GM18873 (cell line): Measurements from ENCODE around the gene CYFIP2.
"Not testable (repeated sequence)": the region's sequence is repeated elsewhere in the genome, so short reads cannot be mapped to it uniquely, and the experiment has no call there.

Source experiments
- ATAC-seq: cut with Tn5 transposase; IDR thresholded peaks from one replicate; pipeline ENCODE4 v1.9.1; 2021; ENCODE audit warnings: mild to moderate bottlenecking, moderate library complexity, moderate number of reproducible peaks; ENCODE audit not compliant: unreplicated experiment, low FRiP score

CYFIP2 gene

GRCh38 chr5:157384971-157385709, 119.2 kb downstream of the CYFIP2 start:
- ATAC-seq: no peak

DNA sequence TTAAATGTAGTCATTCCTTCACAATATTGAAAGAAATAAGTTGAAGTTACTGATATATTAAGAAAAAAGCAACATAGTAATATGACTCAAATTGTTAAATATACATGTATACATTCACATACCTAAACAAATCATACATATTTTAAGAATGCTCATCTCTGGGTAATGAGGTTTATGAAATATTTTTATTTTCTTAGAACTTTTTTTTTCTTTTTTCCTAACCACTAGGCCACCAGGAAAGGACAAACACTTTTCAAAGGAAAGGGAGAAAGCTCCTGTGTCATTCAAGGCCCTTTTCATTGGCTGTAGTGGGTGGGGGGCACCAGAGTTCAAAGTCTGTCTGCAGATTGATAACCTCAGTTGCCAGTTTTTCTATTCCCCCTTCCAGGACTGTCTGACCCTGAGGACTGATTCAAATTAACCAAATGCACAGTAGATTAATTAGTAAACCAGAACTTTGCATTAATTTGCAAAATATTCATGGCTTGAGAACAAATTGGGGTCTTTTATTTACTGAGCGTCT, 121.2 kb downstream of the CYFIP2 start:
- ATAC-seq: no peak

DNA sequence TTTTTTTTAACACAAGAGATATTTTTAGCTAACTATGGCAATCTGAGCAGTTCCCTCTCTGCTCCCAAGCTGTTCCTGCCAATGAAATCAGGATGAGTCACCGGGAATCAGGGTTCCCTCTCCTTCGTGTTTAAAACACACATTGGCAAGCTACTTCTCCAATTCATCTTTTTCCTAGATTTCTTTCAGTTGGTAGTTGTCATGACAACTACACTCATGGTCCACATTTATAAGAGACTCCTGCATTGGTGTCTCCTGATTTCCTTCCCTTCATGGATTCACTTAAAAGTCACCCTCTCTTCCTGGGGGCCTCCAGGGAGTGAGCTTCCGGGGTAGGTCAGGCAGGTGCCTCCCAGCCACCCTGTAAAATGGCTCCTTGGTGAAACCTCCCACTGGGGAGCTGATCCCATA, 121.8 kb downstream of the CYFIP2 start:
- no peak for ATAC-seq

DNA sequence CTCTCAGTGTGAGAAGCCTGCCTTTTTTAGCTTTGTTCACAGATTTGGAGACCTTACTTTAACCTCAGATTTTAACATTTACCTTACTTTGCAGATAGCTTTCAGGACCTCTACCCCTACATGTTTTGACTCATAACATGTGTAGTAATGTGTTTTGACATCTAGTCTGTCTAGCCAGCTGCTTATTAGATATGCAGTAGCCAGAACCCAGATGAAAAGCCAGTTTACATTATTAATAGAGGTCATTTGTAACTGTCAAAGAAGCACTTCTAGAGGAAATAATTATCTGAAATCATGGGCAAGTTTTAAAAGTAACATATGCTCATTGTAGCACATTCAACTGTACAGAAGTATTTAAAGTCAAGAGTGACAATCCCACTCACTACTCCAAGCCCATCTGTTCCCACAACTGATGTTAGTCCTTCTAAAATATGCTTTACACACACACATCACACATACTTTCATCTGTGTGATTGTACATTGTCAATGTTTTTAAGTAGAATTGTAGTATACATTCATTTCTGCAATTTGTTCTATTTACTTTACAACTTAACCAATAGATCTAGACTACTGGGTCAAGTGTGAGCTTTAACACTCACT, 122.3 kb downstream of the CYFIP2 start:
- no peak for ATAC-seq

DNA sequence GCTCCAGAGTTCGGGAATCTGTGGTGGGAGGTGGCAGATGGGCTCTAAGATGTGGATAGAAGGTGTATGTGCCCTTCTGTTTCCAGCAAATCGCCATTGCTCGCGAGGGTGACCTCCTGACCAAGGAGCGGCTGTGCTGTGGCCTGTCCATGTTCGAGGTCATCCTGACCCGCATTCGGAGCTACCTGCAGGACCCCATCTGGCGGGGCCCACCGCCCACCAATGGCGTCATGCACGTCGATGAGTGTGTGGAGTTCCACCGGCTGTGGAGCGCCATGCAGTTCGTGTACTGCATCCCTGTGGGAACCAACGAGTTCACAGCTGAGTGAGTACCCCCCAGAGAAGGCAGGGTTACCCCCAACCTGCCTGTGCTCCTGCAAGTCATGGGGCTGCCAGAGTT, 123.2 kb downstream of the CYFIP2 start:
- ATAC-seq: no peak

DNA sequence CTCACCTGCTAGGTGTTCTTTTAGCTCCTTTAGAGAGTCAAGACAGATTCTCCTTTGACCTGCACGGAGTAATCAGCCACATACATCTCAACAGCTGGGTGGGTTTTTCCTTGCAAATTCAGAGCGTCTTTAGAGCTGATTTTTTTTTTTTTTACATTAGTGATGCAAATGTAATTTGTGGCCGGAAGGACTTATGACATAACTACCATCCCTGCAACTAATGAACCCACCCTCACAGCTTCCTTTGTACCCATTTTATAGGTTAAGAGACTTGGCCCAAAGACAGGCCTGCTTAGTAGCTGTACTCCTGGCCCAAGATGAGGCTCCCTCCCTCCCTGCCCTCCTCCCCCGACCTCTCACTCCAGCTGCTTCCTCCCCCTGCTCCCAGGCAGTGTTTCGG, 124.2 kb downstream of the CYFIP2 start:
- ATAC-seq: no peak

DNA sequence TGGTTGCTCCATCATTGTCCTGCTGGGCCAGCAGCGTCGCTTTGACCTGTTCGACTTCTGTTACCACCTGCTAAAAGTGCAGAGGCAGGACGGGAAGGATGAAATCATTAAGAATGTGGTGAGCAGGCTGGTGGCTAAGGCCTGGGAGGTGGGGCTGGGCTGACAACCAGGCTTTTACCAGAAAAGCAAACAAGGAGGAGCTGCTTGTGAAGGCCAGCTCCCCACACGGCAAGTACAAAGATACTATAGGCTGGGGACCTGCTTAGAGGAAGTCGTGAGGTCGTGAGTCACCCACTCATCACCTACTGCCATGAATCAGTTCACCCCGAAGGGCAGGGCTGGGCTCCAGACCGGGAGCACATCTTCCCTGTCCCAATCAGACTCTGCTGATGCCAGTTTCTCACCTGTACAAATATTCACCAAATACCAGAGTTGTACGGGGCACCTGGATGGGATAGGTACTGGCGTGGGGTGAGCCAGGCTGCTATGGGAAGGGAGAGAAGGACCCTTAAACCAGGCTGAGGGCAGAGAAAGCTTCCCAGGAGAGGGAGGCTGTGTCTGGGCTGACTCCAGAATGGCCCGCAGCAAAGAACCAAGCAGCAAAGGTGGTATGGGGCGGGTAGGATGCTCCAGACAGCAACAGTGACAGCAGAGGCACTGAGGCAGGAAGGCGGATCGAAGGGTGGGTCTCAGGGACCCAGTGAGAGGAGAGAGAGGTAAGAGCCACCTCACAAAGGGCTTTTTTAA, 124.8 kb downstream of the CYFIP2 start:
- ATAC-seq: no peak

GRCh38 chr5:157398305-157398704, 132.4 kb downstream of the CYFIP2 start:
- no peak for ATAC-seq

GRCh38 chr5:157400741-157401495, 135.0 kb downstream of the CYFIP2 start:
- no peak for ATAC-seq

DNA sequence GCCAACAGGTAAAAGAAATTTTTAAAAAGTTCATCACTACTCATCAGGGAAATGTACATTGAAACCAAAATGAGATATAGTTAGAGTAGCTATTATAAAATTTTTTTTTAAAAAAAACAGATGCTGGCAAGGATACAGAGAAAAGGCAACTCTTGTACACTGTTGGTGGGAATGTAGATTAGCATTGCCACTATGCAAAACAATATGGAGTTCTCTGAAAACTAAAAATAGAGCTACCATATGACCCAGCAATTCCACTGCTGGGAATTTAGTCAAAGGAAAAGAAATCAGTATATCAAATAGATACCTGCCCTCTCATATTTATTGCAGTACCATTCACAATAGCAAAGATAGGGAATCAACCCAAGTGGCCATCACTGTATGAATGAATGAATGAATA, 149.9 kb downstream of the CYFIP2 start:
- ATAC-seq: no peak

DNA sequence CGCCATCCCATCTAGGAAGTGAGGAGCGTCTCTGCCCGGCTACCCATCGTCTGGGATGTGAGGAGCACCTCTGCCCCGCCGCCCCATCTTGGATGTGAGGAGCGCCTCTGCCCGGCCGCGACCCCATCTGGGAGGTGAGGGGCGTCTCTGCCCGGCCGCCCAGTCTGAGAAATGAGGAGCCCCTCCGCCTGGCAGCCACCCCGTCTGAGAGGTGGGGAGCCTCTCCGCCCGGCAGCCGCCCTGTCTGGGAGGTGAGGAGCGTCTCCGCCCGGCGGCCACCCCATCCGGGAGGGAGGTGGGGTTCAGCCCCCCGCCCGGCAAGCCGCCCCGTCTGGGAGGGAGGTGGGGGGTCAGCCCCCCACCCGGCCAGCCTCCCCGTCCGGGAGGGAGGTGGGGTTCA, 153.6 kb downstream of the CYFIP2 start:
- not testable (repeated sequence) for ATAC-seq

- ATAC-seq: not testable (repeated sequence)
Observed at GRCh38 chr5:157429920-157430319, 164.0 kb downstream of the CYFIP2 start.

DNA sequence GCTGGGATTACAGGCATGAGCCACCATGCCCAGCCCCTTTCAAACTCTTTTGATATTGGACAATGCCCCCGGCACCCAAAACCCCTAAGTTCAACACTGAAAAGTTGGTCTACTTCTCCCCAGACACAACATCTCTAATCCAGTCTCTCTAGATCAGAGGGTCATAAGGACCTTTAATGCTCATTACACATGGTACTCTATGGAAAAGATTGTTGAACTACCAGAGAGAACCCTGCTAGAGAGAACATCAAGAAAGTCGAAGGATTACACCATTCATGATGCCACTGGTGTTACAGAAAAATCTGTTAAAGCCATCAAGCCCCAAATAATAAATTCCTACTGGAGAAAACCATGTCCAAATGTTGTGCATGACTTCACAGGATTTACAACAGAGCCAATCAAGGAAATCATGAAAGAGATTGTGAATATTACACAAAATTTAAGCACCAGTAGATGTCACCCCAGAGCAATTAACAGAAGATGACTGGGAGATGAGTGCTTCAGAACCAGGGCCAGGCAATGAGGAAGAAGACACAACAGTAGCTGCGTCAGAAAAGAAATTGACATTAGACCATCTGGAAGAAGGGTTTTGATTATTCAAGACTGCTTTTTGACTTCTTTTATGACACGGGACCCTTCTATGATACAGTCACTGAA, 165.7 kb downstream of the CYFIP2 start:
- no peak for ATAC-seq

DNA sequence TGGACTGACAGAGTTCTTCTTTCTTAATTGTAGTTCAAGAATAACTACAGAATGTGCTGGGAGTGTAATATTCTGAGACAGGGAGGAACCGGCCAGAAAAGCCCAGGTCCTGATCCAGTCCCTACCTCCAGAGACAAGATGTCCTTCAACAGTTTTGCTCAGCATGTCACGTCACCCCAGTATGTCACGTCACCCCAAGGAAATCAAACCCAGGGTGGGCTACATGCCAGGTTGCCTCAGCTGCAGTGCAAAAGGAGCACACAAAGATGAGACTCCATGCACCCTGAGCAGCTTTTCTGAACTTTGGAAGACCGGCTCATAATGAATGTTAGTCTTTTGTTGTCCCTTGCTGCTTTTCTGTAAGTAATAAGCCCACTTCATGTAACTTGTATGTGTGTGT, 168.2 kb downstream of the CYFIP2 start:
- no peak for ATAC-seq

DNA sequence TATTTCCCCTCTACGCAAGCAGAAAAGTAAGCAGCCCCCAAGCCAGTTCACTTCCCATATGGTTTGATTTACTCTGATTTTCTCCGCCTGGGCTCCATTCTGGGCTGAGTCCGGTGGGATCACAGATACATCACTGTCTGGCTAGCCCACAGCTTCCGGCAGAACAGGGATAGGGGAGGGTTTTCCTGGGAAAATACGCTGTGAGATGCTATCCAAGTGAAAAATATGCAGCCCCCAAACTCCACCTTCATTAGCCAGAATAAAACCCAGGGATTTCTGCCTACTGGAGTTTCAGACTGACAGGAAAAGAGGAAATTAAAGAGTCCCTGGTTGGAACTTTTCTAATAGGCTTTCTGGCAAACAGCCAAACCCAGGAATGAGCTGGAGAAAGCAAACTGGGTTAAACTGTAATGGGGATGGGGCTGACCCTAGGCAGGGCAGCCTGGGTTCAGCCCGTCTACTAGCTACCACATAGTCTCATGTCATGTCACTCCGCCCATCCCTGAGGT, 177.2 kb downstream of the CYFIP2 start:
- ATAC-seq: no peak

DNA sequence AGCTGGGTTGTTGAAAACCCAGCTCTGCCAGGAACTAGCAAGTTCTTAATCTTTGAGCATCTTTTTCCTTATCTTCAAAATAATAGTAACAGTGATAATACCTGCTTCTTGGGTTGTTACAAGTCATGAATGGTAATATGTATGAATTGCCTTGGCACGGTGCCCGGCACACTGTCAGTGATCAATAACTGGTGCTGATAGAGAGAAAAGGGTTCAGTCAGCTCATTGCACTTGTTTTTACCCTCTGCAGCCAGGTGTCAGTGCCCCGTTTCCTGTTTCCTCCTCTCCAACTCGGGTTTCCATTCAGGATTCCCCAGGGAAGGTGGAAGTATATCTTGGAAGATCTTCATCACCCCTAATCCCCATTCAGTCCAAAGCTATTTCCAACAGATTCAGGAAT, 178.3 kb downstream of the CYFIP2 start:
- ATAC-seq: no peak
